ENCODE results near the gene PDE2A. TPM values are rescaled to one million over a fixed set of nuclear protein-coding genes. Genes with fewer than 3 reads are reported as not detected.
"Not testable (repeated sequence)": the region's sequence is repeated elsewhere in the genome, so short reads cannot be mapped to it uniquely, and the experiment has no call there.

The PDE2A gene
- total and polyA plus RNA-seq, 2 of the 4 experiments (the other 2 are of a cell fraction), result 0.02 TPM; not detected in 1

DNA sequence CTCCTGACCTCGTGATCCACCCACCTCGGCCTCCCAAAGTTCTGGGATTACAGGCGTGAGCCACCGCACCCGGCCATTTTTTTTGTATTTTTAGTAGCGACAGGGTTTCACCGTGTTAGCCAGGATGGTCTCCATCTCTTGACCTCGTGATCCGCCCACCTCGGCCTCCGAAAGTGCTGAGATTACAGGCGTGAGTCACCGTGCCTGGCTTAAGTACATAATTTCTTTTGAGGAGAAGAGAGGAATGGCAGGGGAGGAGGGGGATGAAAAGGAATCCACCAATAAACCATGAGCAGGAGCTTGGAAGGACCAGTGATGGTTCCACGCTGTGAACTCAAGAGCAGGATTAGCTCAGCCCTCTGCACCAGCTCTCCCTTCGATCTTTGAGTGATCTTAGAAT lies 113.4 kb downstream of the PDE2A start:
- H3K79me1 ChIP-seq (ENCODE audit: low read depth in 1 of 2, low read length in 2 of 2); H2BK20ac ChIP-seq (ENCODE audit: low read depth, low read length); H2AK5ac ChIP-seq (ENCODE audit: low read depth, low read length); H3K9me3 ChIP-seq (ENCODE audit: control insufficient read depth, insufficient read depth, low read length); H2BK15ac ChIP-seq (ENCODE audit: low read depth, low read length); H4K8ac ChIP-seq (ENCODE audit: low read depth in 2 of 2, low read length in 2 of 2); H4K5ac ChIP-seq (ENCODE audit: low read depth, low read length); H3K23ac ChIP-seq (ENCODE audit: low read depth, low read length); dilution Hi-C loops (cut with HindIII; ENCODE audit: low sequenced_read_pairs, unreplicated experiment); H3K4me3 ChIP-seq (ENCODE audit: insufficient read depth, low read depth, low read length); H3K27ac ChIP-seq (ENCODE audit: insufficient read depth, low read length); H3K18ac ChIP-seq (ENCODE audit: low read depth, low read length); H3K4ac ChIP-seq (ENCODE audit: low read depth, low read length); intact Hi-C loops (cut with micrococcal nuclease); in situ Hi-C loops (cut with MboI; ENCODE audit: low sequenced_read_pairs); H3K14ac ChIP-seq (replicated peaks; ENCODE audit: low read depth, low read length); H2AFZ ChIP-seq (replicated peaks; ENCODE audit: low read length, poor library complexity); H2BK120ac ChIP-seq (ENCODE audit: low read depth, low read length); H3K9me1 ChIP-seq (ENCODE audit: insufficient read depth, low read length); H3K56ac ChIP-seq (ENCODE audit: extremely low read depth, insufficient read depth, low read length); H3K4me1 ChIP-seq (ENCODE audit: control insufficient read depth, insufficient read depth, low read length); H3K36me3 ChIP-seq (ENCODE audit: control insufficient read depth, insufficient read depth, low read length); POLR2A ChIA-PET (ENCODE audit: unreplicated experiment); H4K91ac ChIP-seq (ENCODE audit: insufficient read depth, low read depth, low read length); H2AK9ac ChIP-seq (replicated peaks; ENCODE audit: low read depth, low read length, poor library complexity); H4K20me1 ChIP-seq (ENCODE audit: insufficient read depth, low read length); H3K9ac ChIP-seq (ENCODE audit: low read depth, low read length); DNase-seq; H2BK5ac ChIP-seq (ENCODE audit: low read depth, low read length, poor library complexity, severe bottlenecking); ATAC-seq (ENCODE audit: low read depth); H3K4me2 ChIP-seq (ENCODE audit: low read depth, low read length); BruUV-seq (replicated peaks): not testable (repeated sequence)
- peaks cover 38% of the 10 kb centered on the region for H3K27me3 ChIP-seq (ENCODE audit: control insufficient read depth, insufficient read depth, low read length)
- 87% methylated on average over 10 of the region's 15 CpGs; no CpG with 5 or more reads in 1 of the 2 experiments for WGBS, 2 experiments (ENCODE audit: extremely low coverage in 2 of 2, insufficient read length in 1 of 2)
- CTCF ChIA-PET, result interaction anchor here (1.1 kb wide), 1 partner anchor 10 kb away, joined by 4 read pairs; no protein-coding TSS in a partner anchor

All from IMR-90 (cell line).